Stomach (tissue), 9 donors: ENCODE results near the gene CCDC183. TPM values are rescaled to one million over a fixed set of nuclear protein-coding genes. Genes with fewer than 3 reads are reported as not detected.
A peak's percentile ranks its signal among the peaks of the same experiment; 100 is the strongest.
"Not testable (repeated sequence)": the region's sequence is repeated elsewhere in the genome, so short reads cannot be mapped to it uniquely, and the experiment has no call there.

Experiments
- DNase-seq, 2 donors: peaks; one replicate each; pipeline versions ENCODE4 v3.0.0 to v3.0.0-alpha.2; 2013 to 2019
- H3K27ac ChIP-seq, 5 donors: fragments of 200-600 bp in 4 of 5; sonication (generic) in 4 of 5; one replicate each; pipeline ENCODE4 v1.5.1; 2013 to 2019; ENCODE audit warnings: mild to moderate bottlenecking in 1 of 5, moderate library complexity in 1 of 5
- H3K27me3 ChIP-seq, 3 donors: fragments of 200-600 bp; sonication (generic); one replicate each; pipeline ENCODE4 v1.5.1; 2017 to 2019; ENCODE audit warnings: mixed run types in 1 of 3
- H3K36me3 ChIP-seq, 4 donors: fragments of 200-600 bp; sonication (generic); 1 replicate in 3 of 4; 2 replicates in 1 of 4; pipeline ENCODE4 v1.5.1; 2016 to 2019
- H3K4me1 ChIP-seq, 4 donors: fragments of 200-600 bp; sonication (generic); one replicate each; pipeline ENCODE4 v1.5.1; 2016 to 2019
- H3K4me3 ChIP-seq, 4 donors: fragments of 200-600 bp; sonication (generic) in 3 of 4; one replicate each; pipeline ENCODE4 v1.5.1; 2016 to 2019; ENCODE audit warnings: mild to moderate bottlenecking in 1 of 4
- H3K9me3 ChIP-seq, 4 donors: fragments of 200-600 bp; sonication (generic); one replicate each; pipeline ENCODE4 v1.5.1; 2016 to 2019
- EP300 ChIP-seq: sonication (generic); formaldehyde crosslinking; IDR thresholded peaks from one replicate; pipeline ENCODE4 v1.6.1; 2017; ENCODE audit warnings: antibody characterized with exemption
- POLR2A ChIP-seq, 4 donors: fragments of 450-650 bp; IDR thresholded peaks; one replicate each; pipeline ENCODE4 v1.6.1; 2016; ENCODE audit warnings: antibody characterized with exemption in 4 of 4, control low read depth in 2 of 4, mild to moderate bottlenecking in 1 of 4, moderate library complexity in 1 of 4
- POLR2AphosphoS5 ChIP-seq, 3 donors: sonication (generic); formaldehyde crosslinking; IDR thresholded peaks; one replicate each; pipeline ENCODE4 v1.6.1; 2016; ENCODE audit warnings: antibody characterized with exemption in 3 of 3
- WGBS, 5 donors: extraction: QIAGEN DNeasy Blood & Tissue Kit in 3 of 5; methylation state at CpG; one replicate each; pipeline versions ENCODE4 v1.1.5 to v1.1.7; 2013 to 2018; 5-methylcytosine and 5-hydroxymethylcytosine counted together
- intact Hi-C: fragments of 100-400 bp; cut with DNase I; formaldehyde crosslinking; loops from one replicate; pipeline ENCODE4 v1.15.1; 2023; ENCODE audit warnings: low total_unique reads
- polyA plus RNA-seq, 3 donors: library from polyadenylated mRNA; stranded (reverse); fragments of 200-250 nt; gene quantifications; one replicate each; pipeline ENCODE4 v1.2.3, GENCODE V29; 2013
- total RNA-seq, 5 donors: library from RNA; depleted of rRNA; stranded (reverse); fragments of >200 nt; gene quantifications; one replicate each; pipeline versions ENCODE4 v1.1.0 to v1.2.3, GENCODE V29; 2014 to 2016
- TF ChIP-seq, protein P1 (sequence below), 7 experiments: fragments of 450-650 bp in 4 of 7; fragments of 200-600 bp in 3 of 7; sonication (generic) in 3 of 7; IDR thresholded peaks; one replicate each; pipeline ENCODE4 v1.5.1; 2016 to 2019; ENCODE audit warnings: antibody characterized with exemption in 7 of 7, control low read depth in 2 of 7, mild to moderate bottlenecking in 1 of 7
- donor health status: healthy with polysubstance abuse.
- donor health status: Bipolar disorder and iron deficiency.
- donor health status: healthy.

CCDC183 gene
- total and polyA plus RNA-seq, 8 donors: 1.2 to 53.0 (median 4.7) TPM

DNA sequence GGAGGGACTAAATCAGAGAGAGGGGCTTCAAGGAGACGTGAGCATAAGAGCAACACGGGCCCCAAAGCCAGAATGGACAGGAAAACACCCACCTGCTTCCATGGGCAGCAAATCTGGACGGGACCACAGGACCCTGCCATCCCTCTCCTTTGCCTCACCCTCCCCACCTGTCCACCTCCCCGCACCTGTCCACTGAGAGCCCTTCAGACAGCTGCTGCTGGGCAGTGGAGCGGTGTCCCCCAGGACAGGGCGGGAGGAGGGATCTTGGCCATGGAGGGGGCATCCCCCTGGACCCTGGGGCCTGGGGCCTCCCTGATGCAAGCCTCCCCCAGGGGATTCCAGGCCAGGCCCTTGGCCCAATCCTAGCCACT is 2.6 kb downstream of the CCDC183 start:
- Histone ChIP-seq H3K36me3 (peaks cover 0 to 8% (median 0%) of the 10 kb centered on the region in 4 donors), H3K4me1 (peaks cover 37 to 66% (median 53%) of the 10 kb centered on the region in 4 donors), H3K27me3 (peaks cover 6 to 70% (median 32%) of the 10 kb centered on the region in 3 donors), H3K4me3 (peak overlapping the region in 2 of 4 donors; percentile 11 to 61), H3K27ac (peak overlapping the region; percentile 72 to 88 (median 79)), H3K9me3 (no peaks in the 10 kb centered on the region)
- DNase-seq: no peak
- TF ChIP-seq EP300: no peak
- TF ChIP-seq, protein P1, sequence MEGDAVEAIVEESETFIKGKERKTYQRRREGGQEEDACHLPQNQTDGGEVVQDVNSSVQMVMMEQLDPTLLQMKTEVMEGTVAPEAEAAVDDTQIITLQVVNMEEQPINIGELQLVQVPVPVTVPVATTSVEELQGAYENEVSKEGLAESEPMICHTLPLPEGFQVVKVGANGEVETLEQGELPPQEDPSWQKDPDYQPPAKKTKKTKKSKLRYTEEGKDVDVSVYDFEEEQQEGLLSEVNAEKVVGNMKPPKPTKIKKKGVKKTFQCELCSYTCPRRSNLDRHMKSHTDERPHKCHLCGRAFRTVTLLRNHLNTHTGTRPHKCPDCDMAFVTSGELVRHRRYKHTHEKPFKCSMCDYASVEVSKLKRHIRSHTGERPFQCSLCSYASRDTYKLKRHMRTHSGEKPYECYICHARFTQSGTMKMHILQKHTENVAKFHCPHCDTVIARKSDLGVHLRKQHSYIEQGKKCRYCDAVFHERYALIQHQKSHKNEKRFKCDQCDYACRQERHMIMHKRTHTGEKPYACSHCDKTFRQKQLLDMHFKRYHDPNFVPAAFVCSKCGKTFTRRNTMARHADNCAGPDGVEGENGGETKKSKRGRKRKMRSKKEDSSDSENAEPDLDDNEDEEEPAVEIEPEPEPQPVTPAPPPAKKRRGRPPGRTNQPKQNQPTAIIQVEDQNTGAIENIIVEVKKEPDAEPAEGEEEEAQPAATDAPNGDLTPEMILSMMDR (IDR thresholded peaks at IDR 0.05): no peak
- no peak for TF ChIP-seq POLR2A (IDR thresholded peaks at IDR 0.05)
- no peak for TF ChIP-seq POLR2AphosphoS5 (IDR thresholded peaks at IDR 0.05)
- WGBS, 5 donors: 43 to 59% (median 49%) methylated on average over 6 of the region's 6 CpGs
- intact Hi-C loops: no loop called here

GRCh38 chr9:136799079-136799853 is 3.1 kb downstream of the CCDC183 start:
- Histone ChIP-seq H3K9me3 (no peaks in the 10 kb centered on the region), H3K4me1 (peaks cover 37 to 66% (median 53%) of the 10 kb centered on the region in 4 donors), H3K4me3 (peak overlapping the region; percentile 41 to 61 (median 43)), H3K27ac (peak overlapping the region; percentile 72 to 88 (median 79)), H3K36me3 (peaks cover 0 to 2% (median 0%) of the 10 kb centered on the region in 4 donors), H3K27me3 (peaks cover 6 to 70% (median 32%) of the 10 kb centered on the region in 3 donors)
- intact Hi-C loops: no loop called here
- peak; percentile 87 to 89 for DNase-seq
- TF ChIP-seq, protein P1 (IDR thresholded peaks at IDR 0.05): no peak
- TF ChIP-seq POLR2AphosphoS5 (IDR thresholded peaks at IDR 0.05): peak in 1 of 3 donors; percentile 33
- no peak for TF ChIP-seq POLR2A (IDR thresholded peaks at IDR 0.05)
- TF ChIP-seq EP300: no peak
- WGBS, 5 donors: 9 to 22% (median 16%) methylated on average over 32 to 35 of the region's 35 CpGs

DNA sequence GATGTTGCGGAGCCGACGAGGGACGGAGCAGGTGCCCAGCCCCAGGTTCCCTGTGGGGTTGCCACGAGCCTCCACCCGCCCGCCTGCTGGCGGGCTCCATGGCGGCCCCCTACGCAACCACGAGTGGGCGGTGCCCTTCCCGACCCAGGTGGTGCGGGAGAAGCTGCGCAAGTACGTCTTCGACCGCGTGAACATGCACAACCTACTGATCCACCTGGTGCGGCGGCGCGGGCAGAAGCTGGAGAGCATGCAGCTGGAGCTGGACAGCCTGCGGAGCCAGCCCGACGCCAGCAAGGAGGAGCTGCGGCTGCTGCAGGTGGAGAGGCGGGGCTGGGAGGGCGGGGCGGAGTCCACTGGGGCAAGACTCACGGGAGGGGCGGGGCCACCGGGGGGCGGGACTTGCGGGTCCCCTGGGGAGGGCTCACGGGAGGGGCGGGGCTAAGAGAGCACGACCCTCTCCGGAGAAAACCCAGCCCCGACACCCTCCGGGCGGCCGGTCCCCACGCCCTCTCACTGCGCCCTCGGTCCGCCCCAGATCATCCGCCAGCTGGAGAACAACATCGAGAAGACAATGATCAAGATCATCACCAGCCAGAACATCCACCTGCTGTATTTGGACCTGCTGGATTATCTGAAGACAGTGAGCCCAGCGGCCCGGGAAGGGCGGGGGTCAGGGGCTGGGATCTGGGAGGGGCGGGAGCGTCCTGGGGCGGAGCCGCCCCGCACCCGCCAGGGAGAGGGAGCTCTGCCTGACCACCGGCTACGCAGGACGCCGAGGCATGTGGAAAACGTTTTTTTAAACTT is 3.9 kb downstream of the CCDC183 start:
- Histone ChIP-seq H3K27me3 (peaks cover 6 to 70% (median 32%) of the 10 kb centered on the region in 3 donors), H3K4me1 (peaks cover 30 to 65% (median 52%) of the 10 kb centered on the region in 4 donors), H3K9me3 (no peaks in the 10 kb centered on the region), H3K27ac (peak overlapping the region; percentile 72 to 88 (median 79)), H3K4me3 (peak overlapping the region; percentile 41 to 61 (median 43)), H3K36me3 (peaks cover 0 to 7% (median 2%) of the 10 kb centered on the region in 4 donors)
- DNase-seq: peak; percentile 96
- intact Hi-C loops: no loop called here
- 0 to 2% (median 0%) methylated on average over 16 to 63 of the region's 63 CpGs for WGBS, 5 donors
- TF ChIP-seq EP300: no peak
- TF ChIP-seq POLR2AphosphoS5 (IDR thresholded peaks at IDR 0.05): peak in 2 of 3 donors; percentile 55 to 75
- no peak for TF ChIP-seq POLR2A (IDR thresholded peaks at IDR 0.05)
- TF ChIP-seq, protein P1 (IDR thresholded peaks at IDR 0.05): no peak

GRCh38 chr9:136802321-136802720 is 6.2 kb downstream of the CCDC183 start:
- intact Hi-C loops: no loop called here
- 74 to 93% (median 89%) methylated on average over 5 to 6 of the region's 6 CpGs for WGBS, 5 donors

DNA sequence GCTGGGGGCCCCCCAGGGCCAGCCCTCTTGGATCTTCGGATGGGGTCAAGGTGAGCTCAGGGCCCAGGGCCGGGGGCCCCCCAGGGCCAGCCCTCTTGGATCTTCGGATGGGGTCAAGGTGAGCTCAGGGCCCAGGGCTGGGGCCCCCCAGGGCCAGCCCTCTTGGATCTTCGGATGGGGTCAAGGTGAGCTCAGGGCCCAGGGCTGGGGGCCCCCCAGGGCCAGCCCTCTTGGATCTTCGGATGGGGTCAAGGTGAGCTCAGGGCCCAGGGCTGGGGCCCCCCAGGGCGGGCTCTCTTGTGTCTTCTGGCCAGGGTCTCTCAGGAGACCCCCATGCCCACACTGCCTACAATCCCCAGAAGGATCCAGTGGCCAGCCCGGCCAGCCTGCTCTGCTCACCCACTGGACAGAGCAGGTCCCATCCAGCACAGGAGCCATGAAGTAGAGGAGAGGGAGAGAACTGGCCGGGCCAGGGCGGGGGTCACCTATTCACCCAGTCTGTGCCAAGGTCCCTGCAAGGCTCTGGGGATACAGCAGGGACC is 6.9 kb downstream of the CCDC183 start:
- WGBS, 5 donors: 91 to 100% (median 97%) methylated on average over 5 to 8 of the region's 9 CpGs; no CpG with 5 or more reads in 1 of the 5 donors
- Histone ChIP-seq H3K4me1 (peaks cover 38 to 53% (median 49%) of the 10 kb centered on the region in 4 donors), H3K27me3 (peaks cover 6 to 47% (median 32%) of the 10 kb centered on the region in 3 donors), H3K36me3 (peaks cover 0 to 17% (median 3%) of the 10 kb centered on the region in 4 donors)
- H3K27ac ChIP-seq, H3K9me3 ChIP-seq, H3K4me3 ChIP-seq, DNase-seq, intact Hi-C loops: not testable (repeated sequence)

More at GRCh38 chr9:136802321-136802720, 6.2 kb downstream of the CCDC183 start:
- no peak for DNase-seq
- H3K9me3 ChIP-seq: no peaks in the 10 kb centered on the region
- H3K4me3 ChIP-seq: no peak overlapping the region
- H3K36me3 ChIP-seq: peaks cover 0 to 17% (median 3%) of the 10 kb centered on the region in 4 donors
- peaks cover 6 to 55% (median 32%) of the 10 kb centered on the region in 3 donors for H3K27me3 ChIP-seq
- H3K27ac ChIP-seq: no peak overlapping the region
- H3K4me1 ChIP-seq: peaks cover 39 to 59% (median 50%) of the 10 kb centered on the region in 4 donors
- no peak for TF ChIP-seq EP300
- no peak for TF ChIP-seq POLR2A (IDR thresholded peaks at IDR 0.05)
- TF ChIP-seq, protein P1 (IDR thresholded peaks at IDR 0.05): no peak
- no peak for TF ChIP-seq POLR2AphosphoS5 (IDR thresholded peaks at IDR 0.05)
